Measurements from ENCODE around the gene ZEB1.
A peak's percentile ranks its signal among the peaks of the same experiment; 100 is the strongest.
"Not testable (repeated sequence)": the region's sequence is repeated elsewhere in the genome, so short reads cannot be mapped to it uniquely, and the experiment has no call there.

ZEB1 gene

GRCh38 chr10:31318382-31318853 is 598 bp upstream of the ZEB1 start:
- DNase-seq (ENCODE audit: low spot score), result peak; percentile 55

DNA sequence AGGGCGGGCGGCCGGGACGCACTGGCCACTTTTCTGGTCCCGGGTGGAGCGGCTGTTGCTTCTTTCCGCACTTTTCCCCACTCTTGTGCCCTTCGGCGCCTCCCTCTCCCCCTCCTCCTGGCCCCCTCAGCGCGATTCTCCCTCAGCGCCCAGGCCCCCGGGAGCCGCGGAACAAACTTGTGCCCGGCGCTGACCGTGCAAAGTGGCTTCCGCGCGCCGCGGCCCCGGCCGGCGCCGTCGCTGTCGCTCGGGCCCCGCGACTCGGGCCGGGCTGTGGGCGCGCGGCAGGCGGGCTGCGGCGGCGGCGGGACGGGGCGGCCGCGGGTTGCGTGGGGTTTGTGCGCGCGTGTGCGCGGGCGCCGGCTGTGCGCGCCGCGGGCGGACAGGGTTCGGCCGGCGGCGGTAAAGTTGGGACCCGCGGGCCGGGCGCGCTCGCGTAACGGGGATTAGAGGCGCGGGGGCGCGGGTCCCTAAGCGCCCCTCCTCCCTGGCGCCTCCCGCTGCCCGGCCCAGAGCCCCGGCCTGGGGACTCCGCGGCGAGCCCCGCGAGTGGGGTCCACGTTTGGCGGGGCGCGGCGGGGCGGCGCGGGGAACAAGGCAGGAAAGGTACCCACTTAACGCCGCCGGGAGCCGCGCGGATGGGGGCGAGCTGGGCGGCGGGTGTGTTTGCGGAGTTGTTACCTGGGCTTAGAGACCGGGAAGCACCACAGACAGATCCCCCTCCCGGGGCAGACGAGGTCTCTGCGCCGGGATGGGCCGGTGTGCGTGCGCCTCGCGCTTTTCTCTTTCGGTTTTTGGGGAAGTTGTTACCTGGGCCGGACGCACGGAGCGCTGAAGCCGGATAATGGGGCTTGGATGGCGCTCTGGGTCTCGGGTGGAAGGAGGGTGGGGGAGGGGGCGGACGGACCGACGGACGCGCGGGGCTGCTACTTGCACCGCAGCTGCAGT is 860 bp downstream of the ZEB1 start:
- no peak for DNase-seq (ENCODE audit: low spot score)

GRCh38 chr10:31320550-31321211 is 1.7 kb downstream of the ZEB1 start:
- DNase-seq (ENCODE audit: low spot score), result no peak

DNA sequence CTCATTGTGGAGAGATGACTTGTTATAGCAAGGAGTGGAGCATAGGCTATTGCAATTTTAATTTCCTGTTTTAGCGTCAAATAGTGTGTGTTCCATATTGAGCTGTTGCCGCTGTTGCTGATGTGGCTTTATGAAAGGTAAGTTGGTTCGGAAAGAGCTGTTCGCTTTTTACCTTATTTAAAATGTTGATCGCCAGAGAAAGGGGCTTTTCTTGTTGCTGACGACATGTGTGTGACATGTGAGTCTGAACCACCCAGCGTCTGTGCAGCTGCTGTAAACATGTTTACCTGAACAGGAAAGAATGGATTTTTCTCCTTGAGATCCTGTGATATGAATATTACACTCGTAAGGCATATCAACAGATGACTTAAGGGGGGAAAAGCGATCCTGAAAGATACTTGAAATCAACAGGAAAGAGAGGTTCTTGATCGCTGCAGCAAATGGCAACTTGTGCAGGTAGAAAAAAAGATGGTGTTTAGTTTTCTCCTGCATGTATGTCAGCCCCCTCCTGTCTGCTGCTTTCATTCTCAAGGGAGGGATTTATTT is 2.5 kb downstream of the ZEB1 start:
- DNase-seq (ENCODE audit: low spot score), result no peak

DNA sequence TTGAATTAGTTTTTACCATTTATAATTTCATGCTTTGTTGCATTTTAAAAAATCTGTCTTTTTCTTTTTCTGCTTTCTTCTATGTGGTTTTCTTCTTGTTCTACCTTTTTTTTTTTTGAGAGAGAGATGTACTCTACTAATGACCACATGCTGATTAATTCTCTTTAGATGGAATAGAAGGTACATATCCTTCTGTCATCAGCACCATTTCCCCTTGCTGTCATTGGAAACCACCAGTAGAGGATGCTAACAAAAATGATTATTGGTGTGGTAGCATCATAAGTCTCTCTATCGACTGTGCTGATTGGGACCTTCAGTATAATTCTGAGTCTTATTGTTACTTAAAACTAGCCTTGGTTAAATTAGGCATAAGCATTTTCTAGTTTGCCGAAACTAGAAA is 3.6 kb downstream of the ZEB1 start:
- peak; percentile 44 for DNase-seq (ENCODE audit: low spot score)

DNA sequence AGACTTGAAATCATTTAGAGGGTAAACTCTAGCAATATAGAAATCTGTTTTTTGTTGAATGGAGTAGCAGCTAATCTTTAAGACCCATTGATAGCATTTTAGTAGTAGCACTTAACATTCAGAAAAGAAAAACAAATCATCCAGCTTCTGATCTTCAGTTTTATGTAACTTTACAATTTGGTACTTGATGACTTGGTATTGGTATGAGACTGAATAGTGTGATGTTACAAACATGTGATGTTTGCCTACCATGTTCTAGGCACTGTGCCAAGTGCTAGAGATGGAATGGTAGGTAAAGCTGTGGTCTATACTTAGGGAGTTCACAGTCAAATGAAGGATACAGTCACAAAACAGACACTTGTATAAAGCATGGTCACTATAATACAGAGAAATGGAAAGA is 21.3 kb downstream of the ZEB1 start:
- no peak for DNase-seq (ENCODE audit: low spot score)

DNA sequence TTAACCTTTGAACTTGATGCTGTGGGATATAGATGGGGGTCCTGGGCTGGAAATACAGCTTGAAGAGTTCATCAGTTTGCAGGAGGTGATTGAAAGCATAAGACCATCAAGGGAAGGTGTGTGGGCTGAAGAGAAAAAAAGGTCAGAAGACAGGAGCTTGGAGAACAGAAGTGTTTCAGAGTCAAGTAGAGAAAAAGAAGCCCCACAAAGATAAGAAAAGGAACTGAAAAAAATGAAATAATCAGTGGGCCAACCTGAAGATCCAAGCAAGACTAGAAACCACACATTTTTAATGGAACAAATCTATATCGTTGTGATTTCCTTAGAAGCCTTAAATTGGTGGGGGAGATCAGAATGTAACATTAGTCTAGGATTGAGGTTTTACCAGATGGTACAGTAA is 22.5 kb downstream of the ZEB1 start:
- DNase-seq (ENCODE audit: low spot score), result no peak

DNA sequence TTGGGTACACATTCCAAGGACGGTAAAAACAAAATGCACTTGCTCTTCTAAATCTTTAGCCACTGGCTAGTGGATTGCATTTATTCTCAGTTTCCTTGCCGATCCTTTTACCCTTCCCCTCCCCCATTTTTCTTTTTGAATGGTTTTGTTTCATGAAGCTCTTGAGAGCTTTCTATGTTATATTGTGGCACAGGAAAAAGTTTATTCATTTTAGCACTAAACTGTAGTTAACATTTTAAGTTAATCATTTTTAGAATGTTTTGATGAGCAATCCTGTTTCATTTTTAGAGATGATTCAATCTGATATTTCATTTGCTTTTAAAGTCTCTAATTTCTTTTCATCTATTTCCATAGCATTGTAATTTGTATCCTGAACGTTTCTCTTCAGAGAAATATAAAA is 24.0 kb downstream of the ZEB1 start:
- DNase-seq (ENCODE audit: low spot score), result no peak

GRCh38 chr10:31343551-31343950 is 24.5 kb downstream of the ZEB1 start:
- no peak for DNase-seq (ENCODE audit: low spot score)

DNA sequence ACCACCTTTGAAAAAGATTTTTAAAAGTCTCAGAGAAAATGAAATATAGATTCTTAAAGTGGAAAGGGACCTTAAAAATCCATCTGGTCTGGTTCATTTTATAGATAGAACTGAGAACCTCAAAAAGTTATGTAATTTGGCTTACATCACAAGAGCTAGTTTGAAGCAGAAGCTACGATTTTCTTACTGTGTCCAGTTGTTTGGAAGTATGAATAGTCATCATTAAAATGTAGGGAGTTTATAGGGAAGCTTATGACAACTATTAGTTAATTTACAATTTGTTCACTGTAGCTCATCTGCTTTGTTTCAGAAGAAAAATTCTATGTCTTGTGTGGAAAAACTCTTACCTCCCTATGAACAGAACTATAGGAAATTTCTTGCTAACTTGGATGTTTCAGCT is 26.9 kb downstream of the ZEB1 start:
- DNase-seq (ENCODE audit: low spot score), result no peak

DNA sequence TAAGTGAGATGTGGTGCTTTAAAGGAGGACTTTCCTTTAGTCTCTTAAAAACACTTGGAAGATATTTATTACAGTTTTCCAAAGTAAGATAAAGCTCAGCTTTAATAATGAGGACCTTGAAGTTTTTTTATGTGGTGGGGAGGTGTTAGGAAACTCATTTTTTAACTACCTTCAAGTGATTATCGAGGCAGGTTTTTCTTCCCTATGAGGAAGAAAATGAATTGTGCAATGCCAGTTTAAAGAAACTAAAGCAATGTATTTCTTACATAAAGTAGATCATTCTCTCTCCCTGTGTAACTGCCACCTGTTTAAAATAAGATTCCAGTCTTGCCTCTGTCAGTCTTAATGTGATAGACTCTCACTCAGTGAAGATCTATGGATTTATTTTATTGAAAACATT is 27.9 kb downstream of the ZEB1 start:
- no peak for DNase-seq (ENCODE audit: low spot score)

DNA sequence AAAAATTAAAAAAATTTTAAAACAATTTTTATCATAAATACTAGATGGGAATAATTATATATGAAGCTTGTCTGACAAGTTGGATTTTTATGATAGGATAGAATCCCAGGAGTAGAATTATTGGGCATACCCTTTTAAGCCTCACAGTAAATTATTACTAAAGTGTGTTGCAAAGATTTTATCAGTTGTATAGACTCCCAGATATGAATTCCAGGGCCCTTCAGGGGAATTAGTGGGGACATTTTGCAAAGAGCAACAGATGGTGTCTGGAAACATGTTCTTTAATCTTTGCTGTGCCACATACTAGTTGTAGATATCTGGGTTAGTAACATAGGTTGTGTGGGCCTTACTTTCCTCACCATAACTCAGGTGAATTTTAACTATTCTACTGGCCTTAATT is 28.7 kb downstream of the ZEB1 start:
- no peak for DNase-seq (ENCODE audit: low spot score)

- DNase-seq (ENCODE audit: low spot score), result peak; percentile 44
Observed at GRCh38 chr10:31350891-31351290, 31.9 kb downstream of the ZEB1 start.

- DNase-seq (ENCODE audit: low spot score), result no peak
Observed at GRCh38 chr10:31352436-31353226, 33.6 kb downstream of the ZEB1 start.

DNA sequence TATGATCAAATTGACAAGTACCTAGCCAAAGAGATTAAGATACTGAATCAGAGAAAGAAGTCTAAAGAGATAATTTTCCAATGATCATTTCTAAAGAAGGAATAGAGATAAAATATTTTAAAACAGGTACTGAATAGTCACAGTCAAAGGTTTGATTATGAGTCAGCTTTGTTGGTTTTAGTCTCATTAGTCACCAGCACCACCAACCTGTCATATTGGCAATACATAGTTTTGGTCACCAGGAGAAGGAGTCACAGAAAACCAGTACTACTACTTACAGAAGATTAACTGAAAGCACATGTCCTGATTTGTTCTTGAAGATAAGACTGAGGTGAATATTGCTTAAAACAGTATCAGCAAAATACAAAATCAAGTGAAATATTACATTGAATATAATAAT is 34.6 kb downstream of the ZEB1 start:
- no peak for DNase-seq (ENCODE audit: low spot score)

DNA sequence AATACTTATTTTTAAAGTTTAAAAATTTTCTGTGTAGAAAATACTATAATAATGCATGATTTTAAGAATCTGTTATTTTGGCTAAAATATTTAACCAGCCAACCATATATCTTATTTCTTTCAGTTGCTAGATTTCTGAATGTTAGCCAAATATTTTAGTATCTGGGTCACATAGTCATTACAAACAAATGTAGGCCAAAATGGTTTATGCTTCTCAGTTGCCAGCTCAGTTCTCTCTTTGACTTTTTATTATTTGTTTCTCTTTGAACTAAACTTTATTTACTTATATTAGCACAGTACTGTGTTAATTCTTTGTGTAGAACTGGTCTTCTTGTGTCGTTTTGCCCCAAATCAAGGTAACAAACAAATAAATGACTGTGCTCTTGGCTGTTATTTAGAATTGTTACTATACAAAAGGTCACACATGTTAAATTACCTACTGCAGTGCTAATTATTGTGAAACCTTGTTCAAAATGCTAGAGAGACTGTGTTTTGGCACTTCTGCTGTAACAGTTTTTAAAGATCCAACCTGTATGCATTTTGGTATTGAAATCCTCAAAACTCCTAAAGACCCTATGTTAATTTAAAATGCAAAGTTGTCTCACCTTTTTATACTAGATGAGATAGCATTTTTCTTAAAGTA is 39.8 kb downstream of the ZEB1 start:
- no peak for DNase-seq (ENCODE audit: low spot score)

DNA sequence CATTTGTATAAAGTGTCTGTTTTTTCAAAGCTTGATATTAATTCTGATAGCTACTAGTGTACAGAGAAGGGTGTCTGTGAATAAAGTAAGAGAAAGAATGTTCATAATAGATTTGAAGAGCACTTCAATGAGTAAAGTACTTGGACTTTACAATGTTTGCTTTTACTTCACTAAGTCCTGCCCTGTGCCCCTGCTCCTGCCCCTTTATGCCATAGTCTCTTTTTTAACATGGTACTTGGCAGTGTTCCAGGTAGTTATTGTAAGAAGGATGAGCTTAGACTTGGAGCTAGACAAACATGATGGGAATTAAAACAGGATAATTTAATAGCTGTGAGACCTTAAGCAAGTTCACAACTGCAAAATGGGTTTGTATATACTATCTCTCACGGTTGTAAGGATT is 41.0 kb downstream of the ZEB1 start:
- DNase-seq (ENCODE audit: low spot score), result no peak

DNA sequence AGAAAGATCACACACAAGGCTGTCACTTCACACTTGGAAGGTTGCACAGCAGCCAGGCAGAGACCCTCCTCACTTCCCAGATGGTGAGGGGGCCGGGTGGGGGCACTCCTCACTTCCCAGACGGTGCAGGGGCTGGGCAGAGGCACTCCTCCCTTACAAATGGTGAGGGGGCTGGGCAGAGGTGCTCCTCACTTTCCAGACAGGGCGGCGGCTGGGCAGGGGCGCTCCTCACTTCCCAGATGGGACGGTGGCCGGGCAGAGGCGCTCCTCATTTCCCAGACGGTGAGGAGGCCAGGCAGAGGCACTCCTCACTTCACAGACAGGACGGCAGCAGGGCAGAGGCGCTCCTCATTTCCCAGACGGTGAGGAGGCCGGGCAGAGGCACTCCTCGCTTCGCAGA is 42.5 kb downstream of the ZEB1 start:
- DNase-seq (ENCODE audit: low spot score), result not testable (repeated sequence)

DNA sequence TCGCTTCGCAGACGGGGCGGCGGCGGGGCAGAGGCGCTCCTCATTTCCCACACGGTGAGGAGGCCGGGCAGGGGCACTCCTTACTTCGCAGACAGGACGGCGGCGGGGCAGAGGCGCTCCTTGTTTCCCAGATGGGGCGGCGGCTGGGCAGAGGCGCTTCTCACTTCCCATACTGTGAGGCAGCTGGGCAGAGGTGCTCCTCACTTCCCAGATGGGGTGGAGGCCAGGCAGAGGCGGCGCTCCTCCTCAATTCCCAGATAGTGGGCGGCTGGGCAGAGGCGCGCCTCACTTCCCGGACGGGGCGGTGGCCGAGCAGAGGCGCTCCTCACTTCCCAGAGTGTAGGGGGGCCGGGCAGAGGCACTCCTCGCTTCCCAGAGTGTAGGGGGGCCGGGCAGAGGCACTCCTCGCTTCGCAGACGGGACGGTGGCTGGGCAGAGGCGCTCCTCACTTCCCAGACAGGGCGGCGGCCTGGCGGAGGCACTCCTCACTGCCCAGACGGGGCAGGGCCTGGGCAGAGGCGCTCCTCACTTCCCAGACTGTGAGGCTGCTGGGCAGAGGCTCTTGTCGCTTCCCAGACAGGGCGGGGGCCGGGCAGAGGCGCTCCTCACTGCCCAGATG is 43.1 kb downstream of the ZEB1 start:
- no peak for DNase-seq (ENCODE audit: low spot score)

DNA sequence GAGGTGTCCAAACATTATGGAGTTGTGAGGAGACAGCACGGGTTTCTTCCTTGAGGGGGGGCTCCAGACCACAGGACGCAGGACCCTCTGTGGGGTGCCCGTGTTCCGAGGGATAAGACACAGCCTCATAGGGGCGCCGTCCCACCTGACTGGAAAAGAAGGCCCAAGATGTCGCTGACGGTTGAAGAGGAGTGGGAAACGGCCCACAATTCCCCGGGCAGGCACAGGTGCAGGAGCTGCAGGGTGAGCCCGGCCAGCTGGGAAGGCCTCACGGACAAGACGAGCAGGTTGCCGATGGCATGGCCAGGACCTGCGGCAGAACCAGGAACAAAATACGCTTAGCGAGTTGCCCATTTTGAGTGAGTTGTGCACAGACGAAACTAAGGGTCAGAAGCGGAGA is 44.7 kb downstream of the ZEB1 start:
- not testable (repeated sequence) for DNase-seq (ENCODE audit: low spot score)

DNA sequence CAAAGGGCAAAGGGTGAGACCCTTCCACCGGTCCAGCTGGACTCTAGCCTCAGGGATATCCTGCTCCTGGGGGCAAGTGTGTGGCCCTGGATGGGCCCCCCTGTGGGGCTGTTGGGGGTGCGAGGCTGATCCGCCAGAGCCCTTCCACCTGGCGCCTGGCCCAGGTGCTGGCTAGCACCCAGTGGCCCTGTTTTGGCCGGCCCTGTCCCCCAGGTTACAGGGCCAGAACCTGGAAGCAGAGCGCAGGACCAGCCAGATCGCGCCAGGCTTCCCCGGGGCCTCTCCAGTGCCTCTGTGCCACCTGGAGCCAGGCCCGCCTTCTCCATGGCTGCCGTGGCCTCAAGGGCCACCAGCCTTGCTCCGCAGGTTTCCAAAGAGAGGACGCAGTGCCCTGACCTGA is 45.2 kb downstream of the ZEB1 start:
- DNase-seq (ENCODE audit: low spot score), result not testable (repeated sequence)
